AG04450 (cell line): ENCODE measurements around the gene LTBP1. TPM values are rescaled to one million over a fixed set of nuclear protein-coding genes. Genes with fewer than 3 reads are reported as not detected.
"Not testable (repeated sequence)": the region's sequence is repeated elsewhere in the genome, so short reads cannot be mapped to it uniquely, and the experiment has no call there.

ENCODE experiments used
- CTCF ChIA-PET: fragments of 300-600, 350-600 bp; formaldehyde crosslinking; extraction: SDS; loops from one replicate; lab custom pipeline; 2022; ENCODE audit warnings: antibody characterized with exemption, inconsistent platforms; lab: Charles Lee
- POLR2A ChIA-PET: fragments of 350-600 bp; formaldehyde crosslinking; extraction: SDS; loops from one replicate; lab custom pipeline; 2021; ENCODE audit warnings: antibody characterized with exemption, inconsistent platforms; lab: Yijun Ruan, JAX
- DNase-seq: peaks from one replicate; pipeline ENCODE4 v3.0.0-alpha.2; 2011; ENCODE audit warnings: low read depth, low spot score
- H3K27ac ChIP-seq: one replicate; pipeline ENCODE4 v1.5.1; 2012; ENCODE audit warnings: low read depth, low read length, control low read depth
- H3K27me3 ChIP-seq: one replicate; pipeline ENCODE4 v1.6.0; 2012; ENCODE audit warnings: low read length; ENCODE audit not compliant: control insufficient read depth, insufficient read depth
- H3K4me3 ChIP-seq: 2 replicates; pipeline ENCODE4 v1.5.1; 2011; ENCODE audit warnings: mild to moderate bottlenecking, low read depth, low read length, control low read depth
- H3K9me3 ChIP-seq: 2 replicates; pipeline ENCODE4 v1.5.1; 2012; ENCODE audit warnings: low read length; ENCODE audit not compliant: control insufficient read depth, insufficient read depth
- CTCF ChIP-seq: IDR thresholded peaks from 2 replicates; pipeline ENCODE4 v1.5.1; 2011; ENCODE audit warnings: low read depth, low read length, control low read depth, inconsistent platforms
- polyA plus RNA-seq: library from polyadenylated mRNA; depleted of rRNA; stranded (reverse); fragments of >200 nt; gene quantifications from 2 replicates; pipeline ENCODE4 v1.2.3, GENCODE V29; 2011

LTBP1 gene
- polyA plus RNA-seq, 1 experiment: 517 TPM

GRCh38 chr2:33381301-33381858 is 434.6 kb downstream of the LTBP1 start:
- ChIA-PET CTCF (interaction anchor here (1.0 to 1.4 kb wide), 2 partner anchors 15 to 202 kb away, joined by 5 read pairs; no protein-coding TSS in a partner anchor), POLR2A (no interaction called here)
- Histone ChIP-seq H3K9me3 (no peaks in the 10 kb centered on the region), H3K27me3 (no peaks in the 10 kb centered on the region), H3K27ac (no peak overlapping the region), H3K4me3 (no peak overlapping the region)
- DNase-seq: no peak
- no peak for TF ChIP-seq CTCF

- H3K4me3 ChIP-seq: no peak overlapping the region
- no peaks in the 10 kb centered on the region for H3K27me3 ChIP-seq
- POLR2A ChIA-PET: no interaction called here
- no peak for DNase-seq
- TF ChIP-seq CTCF: no peak
- H3K9me3 ChIP-seq: no peaks in the 10 kb centered on the region; the same call in 1 of the 2 replicates
- no peak overlapping the region for H3K27ac ChIP-seq
- CTCF ChIA-PET: interaction anchor here (1.4 to 3.5 kb wide), 2 partner anchors 12 to 200 kb away, joined by 5 to 17 read pairs; no protein-coding TSS in a partner anchor
Observed at GRCh38 chr2:33383855-33384598, 437.3 kb downstream of the LTBP1 start.

DNA sequence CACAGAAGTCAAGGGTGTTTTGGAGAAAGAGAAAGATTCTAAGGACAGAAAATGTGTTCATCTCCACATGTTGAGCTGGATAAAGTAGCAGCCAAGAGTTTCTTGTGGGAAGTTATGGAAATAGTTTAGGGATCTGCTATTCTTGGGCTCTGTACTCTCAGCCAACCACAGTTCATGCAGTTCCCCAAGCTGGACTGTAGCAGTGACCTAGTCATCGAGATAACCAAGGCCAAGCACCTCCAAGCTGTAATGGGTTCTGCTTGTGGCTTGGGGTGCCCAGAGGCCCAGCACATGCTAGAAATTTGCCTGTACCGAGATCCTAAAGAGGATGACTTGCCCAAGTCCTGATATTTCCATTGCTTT is 437.8 kb downstream of the LTBP1 start:
- no peaks in the 10 kb centered on the region; the same call in 1 of the 2 replicates for H3K9me3 ChIP-seq
- no peaks in the 10 kb centered on the region for H3K27me3 ChIP-seq
- ChIA-PET POLR2A (no interaction called here), CTCF (interaction anchor here (1.4 to 3.5 kb wide), 2 partner anchors 11 to 199 kb away, joined by 5 to 17 read pairs; no protein-coding TSS in a partner anchor)
- no peak for TF ChIP-seq CTCF
- H3K4me3 ChIP-seq: no peak overlapping the region
- H3K27ac ChIP-seq: no peak overlapping the region
- DNase-seq: no peak

GRCh38 chr2:33388996-33389395 is 442.2 kb downstream of the LTBP1 start:
- DNase-seq: no peak
- ChIA-PET POLR2A (no interaction called here), CTCF (interaction anchor here (1.6 to 2.0 kb wide), 2 partner anchors 17 to 194 kb away, joined by 6 to 10 read pairs; no protein-coding TSS in a partner anchor)
- Histone ChIP-seq H3K4me3 (no peak overlapping the region), H3K9me3 (no peaks in the 10 kb centered on the region; the same call in 1 of the 2 replicates), H3K27ac (no peak overlapping the region), H3K27me3 (no peaks in the 10 kb centered on the region)
- TF ChIP-seq CTCF: no peak

- H3K27ac ChIP-seq, H3K9me3 ChIP-seq, POLR2A ChIA-PET, DNase-seq, H3K27me3 ChIP-seq, H3K4me3 ChIP-seq: not testable (repeated sequence)
- CTCF ChIA-PET: interaction anchor here (1.1 to 2.7 kb wide), 4 partner anchors 9 to 194 kb away, joined by 3 to 19 read pairs (median 8); no protein-coding TSS in a partner anchor
Observed at GRCh38 chr2:33389695-33390094, 442.9 kb downstream of the LTBP1 start.
